Measurements from ENCODE around the gene PACS2.

GRCh38 chr14:105385698-105386365, 71.3 kb downstream of the PACS2 start:
- TF ChIP-seq CTCF (IDR thresholded peaks at IDR 0.05; ENCODE audit: extremely low read depth in 1 of 2, insufficient read depth in 1 of 2, low read depth in 1 of 2, low read length in 2 of 2) (no peak), POLR2A (IDR thresholded peaks at IDR 0.05; ENCODE audit: low read depth, low read length) (no peak), JUN (IDR thresholded peaks at IDR 0.05; ENCODE audit: borderline replicate concordance, insufficient read depth, insufficient read length, low read depth) (no peak)
